ENCODE measurements around the gene PTPRN2.

DNA sequence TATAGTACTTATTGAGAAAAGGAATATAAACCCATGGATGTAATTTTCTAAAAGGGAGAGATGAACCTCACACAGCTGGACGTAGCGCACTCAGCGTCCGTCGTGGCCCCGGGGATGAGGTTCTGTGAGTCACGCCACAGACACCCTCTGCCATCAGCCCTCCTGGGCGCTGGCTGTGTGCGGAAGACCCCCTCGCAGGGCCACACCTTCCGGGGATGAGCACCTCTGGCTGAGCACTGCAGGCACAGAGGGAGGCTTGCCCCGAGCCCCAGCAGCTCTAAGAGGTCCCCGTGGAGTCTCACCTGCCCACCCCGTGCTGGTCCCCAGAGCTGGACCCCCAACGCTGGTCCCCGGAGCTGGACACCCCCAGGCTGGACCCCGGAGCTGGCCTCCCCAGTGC lies 215.8 kb downstream of the PTPRN2 start:
- TF ChIP-seq, protein P1, sequence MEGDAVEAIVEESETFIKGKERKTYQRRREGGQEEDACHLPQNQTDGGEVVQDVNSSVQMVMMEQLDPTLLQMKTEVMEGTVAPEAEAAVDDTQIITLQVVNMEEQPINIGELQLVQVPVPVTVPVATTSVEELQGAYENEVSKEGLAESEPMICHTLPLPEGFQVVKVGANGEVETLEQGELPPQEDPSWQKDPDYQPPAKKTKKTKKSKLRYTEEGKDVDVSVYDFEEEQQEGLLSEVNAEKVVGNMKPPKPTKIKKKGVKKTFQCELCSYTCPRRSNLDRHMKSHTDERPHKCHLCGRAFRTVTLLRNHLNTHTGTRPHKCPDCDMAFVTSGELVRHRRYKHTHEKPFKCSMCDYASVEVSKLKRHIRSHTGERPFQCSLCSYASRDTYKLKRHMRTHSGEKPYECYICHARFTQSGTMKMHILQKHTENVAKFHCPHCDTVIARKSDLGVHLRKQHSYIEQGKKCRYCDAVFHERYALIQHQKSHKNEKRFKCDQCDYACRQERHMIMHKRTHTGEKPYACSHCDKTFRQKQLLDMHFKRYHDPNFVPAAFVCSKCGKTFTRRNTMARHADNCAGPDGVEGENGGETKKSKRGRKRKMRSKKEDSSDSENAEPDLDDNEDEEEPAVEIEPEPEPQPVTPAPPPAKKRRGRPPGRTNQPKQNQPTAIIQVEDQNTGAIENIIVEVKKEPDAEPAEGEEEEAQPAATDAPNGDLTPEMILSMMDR (IDR thresholded peaks at IDR 0.05) = no peak
- TF ChIP-seq POLR2A (IDR thresholded peaks at IDR 0.05) = no peak
